Right lobe of liver (tissue), 4 donors: ENCODE data around the gene TLN1.
A peak's percentile ranks its signal among the peaks of the same experiment; 100 is the strongest.

ENCODE experiments used
- CTCF ChIP-seq, 4 donors: fragments of 200-600 bp in 3 of 4; fragments of 450-650 bp in 1 of 4; IDR thresholded peaks; one replicate each; pipeline versions ENCODE4 v1.5.1 to v1.8.0; 2016 to 2022; ENCODE audit warnings: antibody characterized with exemption in 4 of 4, mild to moderate bottlenecking in 2 of 4
- POLR2A ChIP-seq: fragments of 450-650 bp; IDR thresholded peaks from one replicate; pipeline ENCODE4 v1.6.1; 2017; ENCODE audit warnings: antibody characterized with exemption, mild to moderate bottlenecking
- donor health status: DM: no; HTN: no; CAD: no.
- donor health status: DM: no; HTN: no; CAD: no.
- donor health status: DM: no; HTN: yes; CAD: no.

- peak; percentile 23 for TF ChIP-seq POLR2A
- no peak for TF ChIP-seq CTCF (IDR thresholded peaks at IDR 0.05)
These were observed 41.2 kb downstream of the TLN1 start for GRCh38 chr9:35690614-35691333.
